Kidney tubule cell (primary cell): ENCODE results near the gene SOCS2.

Source experiments
- DNase-seq: peaks from one replicate; pipeline ENCODE4 v3.0.0-alpha.2; 2018; ENCODE audit warnings: low spot score

The SOCS2 gene

DNA sequence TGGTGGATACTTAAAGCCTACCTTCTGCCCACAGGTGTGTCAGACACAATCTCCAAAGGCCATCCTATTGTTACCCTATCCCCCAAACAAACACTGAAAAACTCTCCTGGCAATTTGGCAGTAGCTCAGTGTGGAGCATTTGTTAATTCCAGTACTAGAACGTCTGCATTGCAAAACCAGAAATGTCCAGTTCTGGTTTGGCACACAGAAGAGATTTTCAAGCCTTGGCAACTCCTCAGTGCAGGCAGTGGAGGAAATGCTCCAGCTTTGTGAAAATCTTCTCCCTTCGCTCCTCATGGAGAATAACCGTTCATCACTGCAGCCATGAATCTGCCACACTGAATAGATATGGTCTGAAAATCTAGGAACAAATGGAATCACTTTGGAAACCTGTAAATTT lies 5.3 kb upstream of the SOCS2 start:
- DNase-seq: no peak

DNA sequence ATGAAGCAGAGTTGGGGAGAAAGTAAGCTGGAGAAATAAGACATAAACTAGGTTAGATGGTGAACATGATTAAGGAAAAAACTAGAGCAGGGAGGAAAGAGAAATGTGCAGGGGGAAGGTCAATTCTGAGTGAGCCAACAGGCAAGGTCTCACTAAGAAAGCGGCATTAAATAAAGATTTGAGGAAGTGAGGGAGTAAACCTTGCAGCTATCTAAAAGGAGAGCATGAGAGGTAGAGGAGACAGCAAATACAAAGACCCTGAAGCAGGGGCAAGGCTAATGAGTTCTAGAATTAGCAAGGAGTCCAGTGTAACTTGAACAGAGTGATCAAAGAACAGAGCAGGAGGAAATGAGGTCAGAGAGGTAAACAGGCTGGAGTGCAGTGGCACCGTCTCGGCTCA lies 4.4 kb upstream of the SOCS2 start:
- no peak for DNase-seq

DNA sequence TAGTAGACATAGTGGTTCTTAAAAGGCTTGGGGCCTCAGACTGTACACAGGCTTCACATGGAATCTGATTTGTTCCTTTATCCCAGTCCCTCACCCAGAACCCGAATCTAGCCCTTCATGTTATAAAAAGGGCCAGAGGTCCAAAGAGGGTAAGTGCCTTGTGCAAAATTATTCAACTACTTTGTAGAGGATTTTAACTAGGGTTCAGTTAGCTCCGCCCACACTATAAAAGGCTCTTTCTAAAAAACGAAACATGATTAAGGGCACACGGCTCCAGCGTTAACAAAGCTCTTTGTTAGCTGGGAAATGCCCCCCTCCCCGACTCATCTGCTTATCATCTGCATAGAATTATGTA lies 3.2 kb upstream of the SOCS2 start:
- DNase-seq: no peak

DNA sequence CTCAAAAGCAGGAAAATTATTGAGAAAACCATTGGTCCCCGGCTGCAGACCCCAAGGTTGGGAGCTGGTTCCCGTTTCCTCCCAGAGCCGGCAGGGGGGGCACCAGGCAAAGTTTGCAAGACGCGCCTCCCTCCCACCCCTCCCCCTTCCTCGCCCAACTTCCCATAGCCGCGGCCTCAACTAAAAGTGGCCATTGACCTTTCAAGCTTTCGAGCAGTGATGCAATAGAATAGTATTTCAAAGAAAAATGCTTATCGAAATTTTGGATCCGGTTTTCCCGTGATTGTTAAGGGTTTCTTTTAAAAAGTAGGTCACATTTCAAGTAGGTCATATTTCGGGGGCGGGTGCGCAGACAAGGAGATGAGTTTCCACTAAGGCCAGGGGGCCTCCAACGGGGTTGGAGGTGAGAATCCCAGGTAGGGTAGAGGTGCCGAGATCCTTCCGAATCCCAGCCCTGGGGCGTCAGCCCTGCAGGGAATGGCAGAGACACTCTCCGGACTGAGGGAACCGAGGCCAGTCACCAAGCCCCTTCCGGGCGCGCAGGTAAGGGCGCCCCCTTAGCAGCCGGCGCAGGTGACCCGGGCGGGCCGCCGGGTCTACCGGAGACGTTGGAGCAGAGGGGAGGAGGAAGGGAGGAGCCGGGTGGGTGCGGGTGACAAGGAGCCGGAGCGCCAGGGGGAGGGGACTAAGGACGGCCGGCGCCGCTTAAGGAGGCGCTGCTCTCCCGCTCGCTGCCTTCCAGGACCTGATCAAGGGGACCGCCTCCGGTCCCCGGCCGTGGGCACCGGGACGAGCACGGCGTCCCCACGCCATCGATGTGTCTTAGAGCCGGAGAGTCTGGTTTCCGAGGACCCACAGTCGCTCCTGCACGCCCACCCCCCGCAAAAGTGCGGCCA lies 2.6 kb upstream of the SOCS2 start:
- peak; percentile 77 for DNase-seq

GRCh38 chr12:93570552-93571364 lies 1.7 kb upstream of the SOCS2 start:
- DNase-seq: peak; percentile 94

DNA sequence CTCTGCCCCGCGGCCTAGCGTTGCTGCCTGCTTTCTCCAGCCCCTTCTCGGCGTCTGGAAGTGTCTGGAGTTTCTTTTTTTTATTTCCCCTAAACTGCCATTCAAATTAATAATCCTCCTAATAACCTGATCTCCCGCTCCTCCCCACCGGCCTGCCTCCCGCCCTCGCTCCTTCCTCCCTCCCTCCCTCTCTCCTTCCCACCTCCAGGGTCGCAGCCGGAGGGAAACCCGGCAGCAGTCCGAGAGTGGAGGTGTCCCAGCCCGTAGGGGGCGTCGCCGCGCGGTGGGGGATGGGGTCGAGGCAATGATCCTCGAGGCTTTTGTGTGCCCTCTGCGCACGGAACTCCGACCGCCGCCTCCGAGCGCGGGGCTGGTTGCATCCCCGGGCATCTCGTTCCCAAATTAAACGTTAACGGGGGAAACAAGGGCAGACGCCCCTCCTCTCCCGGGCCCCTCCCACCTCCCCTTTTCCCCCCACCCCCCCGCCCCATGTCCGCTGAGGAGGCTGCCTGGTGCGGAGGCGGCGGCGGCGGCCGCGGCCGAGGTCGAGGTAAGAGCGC lies 1.0 kb upstream of the SOCS2 start:
- peak; percentile 82 for DNase-seq

GRCh38 chr12:93572712-93573551 lies 457 bp downstream of the SOCS2 start:
- peak; percentile 42 for DNase-seq

- DNase-seq: peak; percentile 76
These were observed 1.2 kb downstream of the SOCS2 start for GRCh38 chr12:93573552-93574223.

- DNase-seq: no peak
These were observed 4.7 kb downstream of the SOCS2 start for GRCh38 chr12:93577222-93577621.

GRCh38 chr12:93578221-93578620 lies 5.7 kb downstream of the SOCS2 start:
- DNase-seq: no peak

- DNase-seq: no peak
These were observed 8.2 kb downstream of the SOCS2 start for GRCh38 chr12:93580682-93581081.

GRCh38 chr12:93581370-93581769 lies 8.9 kb downstream of the SOCS2 start:
- no peak for DNase-seq

- no peak for DNase-seq
These were observed 9.9 kb downstream of the SOCS2 start for GRCh38 chr12:93582351-93582750.

- DNase-seq: no peak
These were observed 11.3 kb downstream of the SOCS2 start for GRCh38 chr12:93583627-93584392.

DNA sequence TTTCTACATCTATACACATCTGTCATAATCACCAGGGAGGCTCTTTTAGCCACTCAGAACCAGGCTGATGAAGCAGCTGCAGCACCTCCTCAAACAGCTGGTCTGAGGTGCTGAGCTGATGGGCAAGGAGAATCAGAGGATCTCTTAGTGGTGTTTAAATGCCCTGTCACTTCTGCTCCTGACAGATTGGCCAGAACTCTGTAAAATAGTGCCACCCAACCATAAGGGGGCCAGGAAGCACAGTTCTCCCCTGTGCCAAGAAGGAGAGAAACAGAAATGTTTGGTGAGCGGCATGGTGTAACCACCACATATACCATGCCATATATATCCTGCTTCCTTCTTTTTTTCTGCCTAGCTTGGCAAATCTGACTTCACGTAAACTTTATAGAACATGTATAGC lies 12.8 kb downstream of the SOCS2 start:
- DNase-seq: no peak

DNA sequence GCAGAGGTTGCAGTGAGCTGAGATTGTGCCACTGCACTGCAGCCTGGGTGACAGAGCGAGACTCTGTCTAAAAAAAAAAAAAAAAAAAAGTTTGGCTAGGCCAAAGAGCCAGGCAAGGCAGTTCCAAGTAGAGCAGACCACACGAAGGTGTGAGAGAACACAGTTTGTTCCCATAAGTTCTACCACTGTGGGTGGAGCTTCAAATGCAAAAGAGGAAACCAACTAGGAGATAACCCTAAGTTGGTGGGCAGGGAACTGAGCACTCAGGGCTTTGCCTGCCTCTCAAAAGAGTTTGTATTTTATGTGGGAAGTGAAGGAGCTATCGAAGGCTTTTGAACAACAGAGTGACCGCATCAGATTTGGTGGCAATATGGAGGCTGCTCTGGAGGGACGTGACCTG lies 15.1 kb downstream of the SOCS2 start:
- no peak for DNase-seq

GRCh38 chr12:93589081-93589480 lies 16.6 kb downstream of the SOCS2 start:
- DNase-seq: no peak

DNA sequence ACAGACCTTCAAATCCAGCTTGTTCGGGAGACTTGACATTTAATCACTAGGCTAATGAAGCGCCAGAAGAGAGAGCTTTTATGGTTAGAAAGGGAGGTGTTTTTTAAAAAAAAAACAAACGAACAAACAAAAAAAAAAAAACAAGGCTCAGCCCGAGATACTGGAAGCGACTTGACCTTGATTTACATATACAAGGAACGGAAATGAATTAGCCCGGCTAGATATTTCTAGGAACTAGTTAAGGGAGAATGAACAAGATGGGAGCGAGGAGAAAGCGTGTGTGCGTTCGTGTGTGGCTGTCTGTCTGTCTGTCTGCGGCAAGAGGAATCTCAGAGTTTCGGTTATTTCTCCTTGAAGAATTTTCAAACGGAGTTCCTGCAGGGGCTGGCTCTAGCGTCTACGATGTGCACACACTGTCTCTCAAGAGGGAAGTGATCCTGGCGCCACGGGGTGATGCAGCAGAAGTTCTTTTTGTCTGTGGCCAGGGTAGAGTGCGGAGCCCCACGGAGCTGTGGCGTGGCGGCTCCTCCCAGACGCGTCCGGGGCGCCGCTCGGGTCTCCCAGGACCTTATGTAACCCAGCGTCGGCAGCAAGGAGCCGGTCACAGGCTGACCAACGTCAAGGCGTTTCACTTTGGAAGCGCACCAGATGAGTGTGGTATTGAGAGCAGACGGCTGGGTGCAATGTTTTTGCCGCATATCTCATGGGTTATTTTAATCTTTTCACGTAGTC lies 18.8 kb downstream of the SOCS2 start:
- peak; percentile 81 for DNase-seq

DNA sequence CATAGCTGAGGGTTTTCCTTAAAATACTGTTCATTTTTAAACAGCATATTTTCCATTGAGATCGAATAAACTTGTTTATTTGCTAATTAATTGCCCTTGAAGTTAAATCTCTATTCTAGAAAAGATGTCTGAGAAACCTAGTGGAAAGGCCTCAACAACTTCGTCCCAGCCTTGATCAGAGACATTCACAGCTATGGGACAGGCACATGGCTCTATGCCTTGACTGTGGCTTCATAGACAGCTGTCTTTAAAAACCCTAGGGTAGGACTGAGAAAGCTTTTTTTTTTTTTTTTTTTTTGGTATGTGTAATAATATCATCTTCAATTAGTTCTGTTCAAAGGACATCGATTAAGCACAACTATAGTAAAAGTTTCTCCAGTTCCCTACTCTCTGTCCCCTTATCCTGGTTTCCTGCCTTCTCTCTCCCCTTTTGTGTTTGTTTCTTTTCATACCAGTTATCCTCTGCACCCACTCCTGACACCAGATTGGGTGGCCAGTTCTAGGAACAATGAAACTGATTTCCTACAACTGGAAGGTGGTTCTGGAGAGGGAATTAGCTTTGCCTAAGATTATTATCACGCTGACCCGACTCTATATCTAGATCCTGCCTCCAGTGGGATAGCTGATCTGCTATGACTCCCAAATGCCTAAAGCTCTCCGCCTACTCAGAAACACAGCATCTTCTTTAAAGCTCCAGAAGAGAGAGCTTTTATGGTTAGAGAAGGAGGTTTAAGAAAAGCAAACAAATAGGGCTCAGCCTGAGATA lies 20.3 kb downstream of the SOCS2 start:
- no peak for DNase-seq
